PC-3 (cell line): ENCODE measurements around the gene EMID1.

Experiments
- CTCF ChIP-seq: fragments of 300-600 bp; sonication (generic); conservative IDR thresholded peaks from 2 replicates; pipeline ENCODE4 v1.5.1; 2017; ENCODE audit warnings: antibody characterized with exemption, low read depth, mild to moderate bottlenecking, low read length
- EZH2 ChIP-seq: fragments of 300-600 bp; sonication (generic); IDR thresholded peaks from one replicate; pipeline ENCODE4 v1.6.1; 2017; ENCODE audit warnings: antibody characterized with exemption, mild to moderate bottlenecking, low read length; ENCODE audit not compliant: unreplicated experiment

GRCh38 chr22:29194184-29194583, 11.5 kb upstream of the EMID1 start:
- no peak for TF ChIP-seq CTCF
- TF ChIP-seq EZH2 = no peak
